Mucosa of rectum (tissue), 2 donors: ENCODE results near the gene IFT52.
A peak's percentile ranks its signal among the peaks of the same experiment; 100 is the strongest.
"Not testable (repeated sequence)": the region's sequence is repeated elsewhere in the genome, so short reads cannot be mapped to it uniquely, and the experiment has no call there.

Experiments
- H3K27ac ChIP-seq, 2 donors: one replicate each; pipeline ENCODE4 v1.7.0; 2013; ENCODE audit warnings: inconsistent platforms in 2 of 2, low read depth in 2 of 2, low read length in 2 of 2
- H3K27me3 ChIP-seq, 2 donors: one replicate each; pipeline ENCODE4 v1.7.0; 2013; ENCODE audit warnings: low read length in 2 of 2; ENCODE audit not compliant: control insufficient read depth in 2 of 2, insufficient read depth in 2 of 2
- H3K36me3 ChIP-seq, 2 donors: one replicate each; pipeline ENCODE4 v1.7.0; 2013; ENCODE audit warnings: low read length in 2 of 2; ENCODE audit not compliant: control insufficient read depth in 2 of 2, insufficient read depth in 2 of 2
- H3K4me1 ChIP-seq, 2 donors: one replicate each; pipeline ENCODE4 v1.7.0; 2013; ENCODE audit warnings: low read length in 2 of 2, mild to moderate bottlenecking in 1 of 2; ENCODE audit not compliant: control insufficient read depth in 2 of 2, insufficient read depth in 2 of 2
- H3K4me3 ChIP-seq, 2 donors: one replicate each; pipeline ENCODE4 v1.7.0; 2013; ENCODE audit warnings: low read length in 2 of 2
- H3K9ac ChIP-seq, 2 donors: one replicate each; pipeline ENCODE4 v1.7.0; 2013; ENCODE audit warnings: low read length in 2 of 2, low read depth in 1 of 2, mild to moderate bottlenecking in 1 of 2
- H3K9me3 ChIP-seq, 2 donors: one replicate each; pipeline ENCODE4 v1.7.0; 2013; ENCODE audit warnings: low read length in 2 of 2; ENCODE audit not compliant: control insufficient read depth in 2 of 2
- donor health status: healthy.
- donor health status: Normal muscosa, but diverticular disease.

The IFT52 gene

GRCh38 chr20:43583133-43583864, 7.4 kb upstream of the IFT52 start:
- Histone ChIP-seq H3K4me3 (no peak overlapping the region), H3K9me3 (no peaks in the 10 kb centered on the region), H3K9ac (no peak overlapping the region), H3K36me3 (peaks cover 21 to 30% of the 10 kb centered on the region in 2 donors), H3K27ac (no peak overlapping the region), H3K27me3 (no peaks in the 10 kb centered on the region), H3K4me1 (peaks cover 8 to 10% of the 10 kb centered on the region in 2 donors)

- H3K27me3 ChIP-seq, result no peaks in the 10 kb centered on the region
- H3K27ac ChIP-seq, result no peak overlapping the region
- H3K4me1 ChIP-seq, result peaks cover 8 to 10% of the 10 kb centered on the region in 2 donors
- no peak overlapping the region for H3K4me3 ChIP-seq
- no peak overlapping the region for H3K9ac ChIP-seq
- no peaks in the 10 kb centered on the region for H3K9me3 ChIP-seq
- H3K36me3 ChIP-seq, result peaks cover 21 to 27% of the 10 kb centered on the region in 2 donors
These were observed 6.7 kb upstream of the IFT52 start for GRCh38 chr20:43583982-43584432.

- H3K9ac ChIP-seq, result no peak overlapping the region
- H3K9me3 ChIP-seq, result no peaks in the 10 kb centered on the region
- no peak overlapping the region for H3K4me3 ChIP-seq
- H3K4me1 ChIP-seq, result peaks cover 3 to 4% of the 10 kb centered on the region in 2 donors
- peaks cover 21 to 27% of the 10 kb centered on the region in 2 donors for H3K36me3 ChIP-seq
- H3K27me3 ChIP-seq, result no peaks in the 10 kb centered on the region
- no peak overlapping the region for H3K27ac ChIP-seq
These were observed 6.1 kb upstream of the IFT52 start for GRCh38 chr20:43584448-43585136.

- H3K4me1 ChIP-seq, result peaks cover 11% of the 10 kb centered on the region in 2 donors
- H3K36me3 ChIP-seq, result peaks cover 18 to 27% of the 10 kb centered on the region in 2 donors
These were observed 4.1 kb upstream of the IFT52 start for GRCh38 chr20:43586641-43587040.

GRCh38 chr20:43588526-43588925, 2.2 kb upstream of the IFT52 start:
- not testable (repeated sequence) for H3K9me3 ChIP-seq, H3K9ac ChIP-seq, H3K27me3 ChIP-seq, H3K4me3 ChIP-seq
- Histone ChIP-seq H3K27ac (peak overlapping the region in 1 of 2 donors; percentile 13), H3K36me3 (peaks cover 14 to 17% of the 10 kb centered on the region in 2 donors), H3K4me1 (peaks cover 11% of the 10 kb centered on the region in 2 donors)

More at GRCh38 chr20:43586641-43587040, 4.1 kb upstream of the IFT52 start:
- Histone ChIP-seq H3K27ac (no peak overlapping the region), H3K27me3 (no peaks in the 10 kb centered on the region), H3K4me3 (no peak overlapping the region), H3K9me3 (no peaks in the 10 kb centered on the region), H3K9ac (peak overlapping the region in 1 of 2 donors; percentile 14)

- Histone ChIP-seq H3K9ac (peak overlapping the region; percentile 60 to 76), H3K4me1 (peaks cover 11% of the 10 kb centered on the region in 2 donors), H3K27ac (peak overlapping the region; percentile 79 to 84), H3K4me3 (peak overlapping the region; percentile 77 to 81), H3K27me3 (no peaks in the 10 kb centered on the region), H3K9me3 (no peaks in the 10 kb centered on the region), H3K36me3 (peaks cover 7 to 11% of the 10 kb centered on the region in 2 donors)
These were observed 723 bp upstream of the IFT52 start for GRCh38 chr20:43590036-43590391.

- not testable (repeated sequence) for H3K27me3 ChIP-seq, H3K4me1 ChIP-seq, H3K9ac ChIP-seq, H3K27ac ChIP-seq, H3K4me3 ChIP-seq, H3K9me3 ChIP-seq
- H3K36me3 ChIP-seq, result peaks cover 18 to 21% of the 10 kb centered on the region in 2 donors
These were observed 11.2 kb downstream of the IFT52 start for GRCh38 chr20:43601960-43602359.

- Histone ChIP-seq H3K4me3 (no peak overlapping the region), H3K9me3 (no peaks in the 10 kb centered on the region), H3K4me1 (no peaks in the 10 kb centered on the region), H3K27ac (no peak overlapping the region), H3K36me3 (peaks cover 14 to 15% of the 10 kb centered on the region in 2 donors), H3K27me3 (no peaks in the 10 kb centered on the region), H3K9ac (no peak overlapping the region)
These were observed 12.4 kb downstream of the IFT52 start for GRCh38 chr20:43603124-43603523.

GRCh38 chr20:43605715-43606114, 15.0 kb downstream of the IFT52 start:
- Histone ChIP-seq H3K4me3 (no peak overlapping the region), H3K4me1 (no peaks in the 10 kb centered on the region), H3K27me3 (no peaks in the 10 kb centered on the region), H3K9me3 (no peaks in the 10 kb centered on the region), H3K9ac (no peak overlapping the region), H3K36me3 (peaks cover 6 to 10% of the 10 kb centered on the region in 2 donors), H3K27ac (no peak overlapping the region)

GRCh38 chr20:43607278-43607677, 16.5 kb downstream of the IFT52 start:
- not testable (repeated sequence) for H3K4me3 ChIP-seq, H3K4me1 ChIP-seq, H3K27me3 ChIP-seq, H3K9me3 ChIP-seq, H3K27ac ChIP-seq, H3K9ac ChIP-seq
- peaks cover 6 to 10% of the 10 kb centered on the region in 2 donors for H3K36me3 ChIP-seq
